SJSA1 (cell line): ENCODE data around the gene PCSK5. TPM values are rescaled to one million over a fixed set of nuclear protein-coding genes. Genes with fewer than 3 reads are reported as not detected.
"Not testable (repeated sequence)": the region's sequence is repeated elsewhere in the genome, so short reads cannot be mapped to it uniquely, and the experiment has no call there.

Experiments
- DNase-seq, 2 experiments: peaks; one replicate each; pipeline ENCODE4 v3.0.0-alpha.2; 2015 to 2020; ENCODE audit warnings: low spot score in 2 of 2, low read depth in 1 of 2
- H3K27ac ChIP-seq: fragments of 250-450 bp; sonication (Bioruptor Pico); 2 replicates; pipeline ENCODE4 v1.5.1; 2020; ENCODE audit warnings: mild to moderate bottlenecking, moderate library complexity
- H3K27me3 ChIP-seq: fragments of 250-450 bp; sonication (Bioruptor Pico); replicated peaks from 2 replicates; pipeline ENCODE4 v1.5.1; 2020; ENCODE audit warnings: mild to moderate bottlenecking, moderate library complexity
- H3K36me3 ChIP-seq: fragments of 250-450 bp; sonication (Bioruptor Pico); 2 replicates; pipeline ENCODE4 v1.5.1; 2020; ENCODE audit warnings: mild to moderate bottlenecking
- H3K4me1 ChIP-seq: fragments of 250-450 bp; sonication (Bioruptor Pico); replicated peaks from 2 replicates; pipeline ENCODE4 v1.6.1; 2021; ENCODE audit warnings: mild to moderate bottlenecking
- H3K4me3 ChIP-seq: fragments of 250-450 bp; sonication (Bioruptor Pico); 2 replicates; pipeline ENCODE4 v1.5.1; 2020; ENCODE audit warnings: mild to moderate bottlenecking
- H3K9me3 ChIP-seq: fragments of 250-450 bp; sonication (Bioruptor Pico); replicated peaks from 2 replicates; pipeline ENCODE4 v1.5.1; 2020; ENCODE audit warnings: mild to moderate bottlenecking
- total RNA-seq: library from RNA; depleted of rRNA; stranded (reverse); fragments of >200 nt; shearing (Covaris generic); gene quantifications from 2 replicates; pipeline ENCODE4 v1.2.3, GENCODE V29; 2014

PCSK5 gene
- total RNA-seq, 1 experiment from 2014 or later, result 20.8 TPM

DNA sequence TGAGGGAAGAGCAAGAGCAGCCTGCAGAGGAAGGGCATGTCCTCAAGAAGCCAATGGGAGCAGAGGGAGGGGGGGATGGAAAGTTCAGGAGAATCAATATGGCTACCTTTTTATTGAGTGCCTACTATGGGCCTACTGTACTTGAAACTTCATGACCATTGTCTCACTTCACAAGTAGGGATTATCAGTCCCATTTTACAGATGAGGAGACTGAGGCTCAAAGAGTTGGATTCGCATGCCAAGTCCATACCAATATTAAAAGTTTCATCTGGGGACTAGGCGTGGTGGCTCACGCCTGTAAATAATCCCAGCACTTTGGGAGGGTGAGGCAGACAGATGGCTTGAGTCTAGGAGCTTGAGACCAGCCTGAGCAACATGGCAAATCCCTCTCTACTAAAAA is 463.7 kb downstream of the PCSK5 start:
- no peaks in the 10 kb centered on the region for H3K36me3 ChIP-seq
- H3K27ac ChIP-seq, result no peak overlapping the region
- no peaks in the 10 kb centered on the region for H3K9me3 ChIP-seq
- H3K4me3 ChIP-seq, result no peak overlapping the region
- H3K27me3 ChIP-seq, result no peaks in the 10 kb centered on the region
- DNase-seq, result no peak
- H3K4me1 ChIP-seq, result no peaks in the 10 kb centered on the region

DNA sequence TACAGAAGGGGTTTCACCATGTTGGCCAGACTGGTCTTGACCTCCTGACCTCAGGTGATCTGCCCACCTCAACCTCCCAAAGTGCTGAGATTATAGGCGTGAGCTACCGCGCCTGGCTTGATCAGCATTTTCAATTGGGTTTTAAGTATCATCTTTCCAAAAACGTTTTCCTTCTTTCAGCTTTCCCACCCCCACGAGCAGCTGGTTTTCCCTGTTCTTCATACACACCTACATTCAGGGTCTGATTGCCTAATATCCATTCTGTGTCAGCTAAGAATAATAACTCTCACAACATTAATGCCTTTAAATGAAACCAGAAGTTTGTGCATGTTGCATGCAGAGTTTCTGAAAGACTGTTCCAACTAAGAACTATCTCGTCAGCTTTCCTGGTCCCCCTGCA is 465.4 kb downstream of the PCSK5 start:
- Histone ChIP-seq H3K27me3 (no peaks in the 10 kb centered on the region), H3K27ac (no peak overlapping the region), H3K4me3 (no peak overlapping the region), H3K9me3 (no peaks in the 10 kb centered on the region), H3K4me1 (no peaks in the 10 kb centered on the region), H3K36me3 (no peaks in the 10 kb centered on the region)
- DNase-seq, result no peak

DNA sequence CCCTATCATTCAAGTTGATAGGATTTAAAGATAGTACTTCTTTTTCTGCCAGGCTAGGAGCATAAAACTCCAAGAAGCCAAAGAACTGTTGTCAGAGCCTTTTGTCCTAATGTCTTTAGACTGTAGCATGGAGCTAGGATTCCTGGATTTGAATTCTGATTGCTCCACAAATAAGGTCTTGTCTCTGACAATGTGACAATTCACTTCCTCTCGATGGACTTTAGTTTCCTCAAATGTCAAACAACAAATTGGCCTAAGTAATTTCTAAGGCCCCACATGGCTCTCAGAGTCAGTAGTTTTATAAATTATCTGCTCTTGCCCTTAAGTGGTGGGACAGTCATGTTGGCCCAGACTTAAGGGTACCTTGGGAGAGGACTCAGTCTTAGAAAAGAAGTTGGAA is 467.1 kb downstream of the PCSK5 start:
- H3K4me1 ChIP-seq, result peaks cover 7% of the 10 kb centered on the region
- H3K4me3 ChIP-seq, result no peak overlapping the region
- H3K27me3 ChIP-seq, result no peaks in the 10 kb centered on the region
- no peaks in the 10 kb centered on the region for H3K36me3 ChIP-seq
- no peaks in the 10 kb centered on the region for H3K9me3 ChIP-seq
- no peak for DNase-seq
- H3K27ac ChIP-seq, result no peak overlapping the region

DNA sequence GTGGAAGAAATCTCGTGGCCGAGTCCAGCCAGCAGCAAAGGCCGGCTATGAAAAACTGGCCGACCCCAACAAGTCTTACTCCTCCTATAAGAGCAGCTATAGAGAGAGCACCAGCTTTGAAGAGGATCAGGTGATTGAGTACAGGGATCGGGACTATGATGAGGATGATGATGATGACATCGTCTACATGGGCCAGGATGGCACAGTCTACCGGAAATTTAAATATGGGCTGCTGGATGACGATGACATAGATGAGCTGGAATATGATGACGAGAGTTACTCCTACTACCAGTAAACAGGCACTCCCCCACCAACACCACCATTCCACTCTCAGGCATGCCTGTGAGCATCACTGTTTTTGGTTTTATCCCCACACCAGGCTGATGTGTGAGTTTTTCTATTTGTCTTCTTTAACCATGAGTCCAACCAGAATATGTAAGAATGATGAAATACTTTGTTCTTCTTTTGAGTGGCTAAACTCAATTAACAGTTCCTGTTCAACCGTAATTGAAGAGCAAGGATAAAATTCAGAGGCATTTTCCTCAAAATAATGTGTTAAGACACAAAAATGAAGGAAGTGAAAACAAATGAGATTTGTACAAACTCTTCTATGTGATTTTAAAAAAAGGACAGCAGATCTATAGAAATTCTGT is 468.3 kb downstream of the PCSK5 start:
- Histone ChIP-seq H3K9me3 (no peaks in the 10 kb centered on the region), H3K4me1 (peaks cover 7% of the 10 kb centered on the region), H3K4me3 (no peak overlapping the region), H3K36me3 (no peaks in the 10 kb centered on the region), H3K27me3 (no peaks in the 10 kb centered on the region), H3K27ac (no peak overlapping the region)
- DNase-seq, result no peak

DNA sequence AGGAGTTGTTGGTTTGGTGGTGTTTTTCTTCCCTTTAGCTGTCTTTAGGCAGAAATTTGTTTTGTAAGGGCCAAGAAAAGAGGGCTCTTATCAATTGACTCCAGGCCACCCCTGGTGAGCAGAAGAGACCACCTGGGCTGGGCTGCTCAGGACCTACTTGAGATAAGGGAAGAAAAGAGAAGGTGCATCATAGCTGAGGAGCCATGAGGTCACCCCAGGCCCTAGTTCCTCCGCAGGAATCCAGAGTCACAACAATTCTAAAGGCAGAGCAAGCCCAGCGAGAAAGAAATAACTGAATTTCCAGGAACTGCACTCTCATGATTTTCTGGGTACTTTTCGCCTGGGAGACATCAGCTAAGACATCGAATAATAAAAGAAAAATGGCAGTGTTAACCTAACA is 468.9 kb downstream of the PCSK5 start:
- Histone ChIP-seq H3K27me3 (no peaks in the 10 kb centered on the region), H3K9me3 (no peaks in the 10 kb centered on the region), H3K4me3 (no peak overlapping the region), H3K27ac (no peak overlapping the region), H3K4me1 (peaks cover 8% of the 10 kb centered on the region), H3K36me3 (no peaks in the 10 kb centered on the region)
- no peak for DNase-seq

DNA sequence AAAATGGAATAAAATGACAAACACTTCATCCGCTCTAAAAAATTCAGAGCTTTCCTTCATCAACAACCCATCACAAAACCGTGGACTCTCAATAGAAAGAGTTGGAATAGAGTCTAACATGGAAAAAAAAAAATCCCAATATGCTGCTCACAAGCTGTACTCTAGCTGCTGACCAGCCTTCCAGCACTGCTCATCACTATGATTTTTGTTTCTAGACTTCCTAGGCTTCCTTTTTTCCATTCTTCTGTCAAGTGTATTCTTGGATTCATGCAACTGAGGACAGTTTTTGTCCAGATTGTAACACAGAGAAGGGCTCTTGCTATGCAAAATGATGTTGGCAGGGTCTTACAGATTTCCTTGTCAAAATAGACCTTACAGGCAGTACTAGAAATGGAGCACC is 469.3 kb downstream of the PCSK5 start:
- Histone ChIP-seq H3K27ac (no peak overlapping the region), H3K27me3 (no peaks in the 10 kb centered on the region), H3K4me1 (peaks cover 12% of the 10 kb centered on the region), H3K9me3 (no peaks in the 10 kb centered on the region), H3K36me3 (no peaks in the 10 kb centered on the region), H3K4me3 (no peak overlapping the region)
- no peak for DNase-seq

DNA sequence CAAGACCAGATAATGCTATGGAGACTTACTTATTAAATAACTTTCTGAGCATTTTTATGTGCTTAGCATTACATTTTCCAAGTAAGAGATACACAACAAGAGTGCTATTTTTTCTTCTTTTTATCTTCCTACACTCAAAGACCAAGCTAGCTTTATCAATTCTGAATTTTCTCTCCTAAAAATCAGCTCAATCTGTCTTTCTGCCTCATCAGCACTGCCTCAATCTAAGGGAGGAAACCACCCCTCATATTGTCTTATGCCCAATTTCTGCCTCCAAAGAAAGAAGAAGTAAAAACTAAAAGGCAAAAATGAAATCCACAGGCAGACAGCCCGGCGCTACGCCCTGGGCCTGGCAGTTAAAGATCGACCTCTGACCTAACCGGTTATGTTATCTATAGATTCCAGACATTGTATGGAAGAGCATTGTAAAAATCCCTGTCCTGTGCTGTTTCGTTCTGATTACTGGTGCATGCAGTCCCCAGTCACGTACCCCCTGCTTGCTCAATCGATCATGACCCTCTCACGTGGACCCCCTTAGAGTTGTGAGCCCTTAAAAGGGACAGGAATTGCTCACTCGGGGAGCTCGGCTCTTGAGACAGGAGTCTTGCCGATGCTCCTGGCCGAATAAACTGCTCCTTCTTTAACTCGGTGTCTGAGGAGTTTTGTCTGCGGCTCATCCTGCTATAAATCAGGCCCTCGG is 472.0 kb downstream of the PCSK5 start:
- H3K27me3 ChIP-seq, H3K4me3 ChIP-seq, DNase-seq, H3K36me3 ChIP-seq, H3K9me3 ChIP-seq, H3K27ac ChIP-seq: not testable (repeated sequence)
- H3K4me1 ChIP-seq, result peaks cover 25% of the 10 kb centered on the region

DNA sequence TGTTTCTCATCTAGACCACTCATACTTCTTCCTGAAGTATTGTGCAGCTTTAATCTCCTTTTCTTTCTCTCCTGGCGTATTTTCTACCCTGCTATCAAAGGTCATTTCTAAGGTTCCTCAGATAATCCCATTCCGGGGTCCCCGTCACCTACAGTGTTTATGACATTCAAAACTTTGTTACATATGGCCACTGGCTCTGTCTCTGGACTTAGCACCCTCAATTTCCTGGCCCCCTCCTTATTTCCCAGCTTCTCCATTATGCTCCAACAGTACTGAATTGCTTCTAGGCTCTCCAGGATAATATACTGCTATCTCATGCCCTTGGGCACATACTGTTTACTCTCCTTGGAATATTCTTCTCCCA is 472.5 kb downstream of the PCSK5 start:
- no peak overlapping the region for H3K4me3 ChIP-seq
- no peak overlapping the region for H3K27ac ChIP-seq
- peaks cover 25% of the 10 kb centered on the region for H3K4me1 ChIP-seq
- no peaks in the 10 kb centered on the region for H3K36me3 ChIP-seq
- no peaks in the 10 kb centered on the region for H3K9me3 ChIP-seq
- H3K27me3 ChIP-seq, result no peaks in the 10 kb centered on the region
- no peak for DNase-seq

DNA sequence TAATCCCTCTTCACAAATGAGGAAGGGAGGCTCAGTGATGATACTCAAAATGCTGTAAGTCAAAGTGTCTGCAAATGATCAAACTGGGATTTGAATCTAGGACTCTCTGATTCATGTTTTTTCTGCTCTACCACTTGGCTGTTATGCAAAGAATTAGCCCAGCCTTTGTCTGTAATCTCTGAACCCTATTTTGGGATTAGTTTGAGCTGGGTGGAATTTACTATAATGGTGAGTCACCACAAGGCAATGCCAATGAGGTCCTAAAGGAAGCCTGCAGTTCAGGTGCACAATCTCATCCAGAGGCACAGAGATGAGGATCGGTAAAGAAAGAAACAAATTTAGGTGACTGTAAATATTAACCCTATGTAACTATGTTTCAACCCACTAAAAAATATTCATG is 474.6 kb downstream of the PCSK5 start:
- Histone ChIP-seq H3K27me3 (no peaks in the 10 kb centered on the region), H3K4me3 (no peak overlapping the region), H3K36me3 (no peaks in the 10 kb centered on the region), H3K27ac (no peak overlapping the region), H3K9me3 (no peaks in the 10 kb centered on the region), H3K4me1 (peaks cover 34% of the 10 kb centered on the region)
- peak in 1 of 2 experiments; percentile 54 for DNase-seq

DNA sequence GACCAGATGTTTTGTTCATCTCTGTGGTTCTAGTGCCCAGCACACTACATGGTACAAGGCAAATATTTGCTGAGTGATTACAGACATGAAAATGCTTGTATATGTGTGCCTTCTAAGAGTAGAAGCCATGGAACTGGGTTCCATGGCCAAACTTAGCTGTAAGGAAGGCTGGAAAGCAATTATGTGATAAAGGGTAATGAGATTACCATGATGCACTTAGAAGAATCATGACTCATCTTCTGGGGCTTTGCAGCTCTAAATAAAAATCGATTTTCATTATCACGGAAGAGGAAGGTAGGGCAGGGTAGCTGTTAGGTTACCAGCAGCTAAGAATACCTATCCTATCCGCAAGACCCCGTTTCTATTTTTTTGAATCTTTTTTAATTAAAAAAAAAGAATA is 475.8 kb downstream of the PCSK5 start:
- no peak for DNase-seq
- no peak overlapping the region for H3K27ac ChIP-seq
- H3K4me3 ChIP-seq, result no peak overlapping the region
- H3K4me1 ChIP-seq, result peaks cover 46% of the 10 kb centered on the region
- no peaks in the 10 kb centered on the region for H3K9me3 ChIP-seq
- no peaks in the 10 kb centered on the region for H3K36me3 ChIP-seq
- H3K27me3 ChIP-seq, result no peaks in the 10 kb centered on the region

DNA sequence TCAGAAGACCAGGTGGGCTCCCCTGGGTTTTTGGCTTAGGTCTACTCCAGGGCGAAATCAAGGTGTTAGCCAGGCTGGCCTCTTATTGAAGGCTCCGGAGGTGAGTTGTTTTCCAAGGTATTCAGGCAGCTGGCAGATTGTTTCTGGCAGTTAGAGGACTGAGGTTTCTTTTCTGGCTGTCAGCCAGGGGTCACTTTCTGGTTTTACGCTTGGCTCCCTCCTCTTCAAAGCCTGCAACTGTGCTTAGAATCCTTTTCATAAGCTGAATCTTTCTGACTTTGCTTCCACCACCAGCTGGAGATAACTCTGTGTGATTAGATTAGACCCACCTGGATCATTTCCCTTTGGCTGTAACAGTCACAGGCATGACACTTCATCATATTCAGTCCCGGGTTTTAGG is 479.1 kb downstream of the PCSK5 start:
- no peaks in the 10 kb centered on the region for H3K27me3 ChIP-seq
- H3K4me1 ChIP-seq, result peaks cover 67% of the 10 kb centered on the region
- peak in 1 of 2 experiments; percentile 42 for DNase-seq
- no peak overlapping the region for H3K27ac ChIP-seq
- no peak overlapping the region for H3K4me3 ChIP-seq
- H3K36me3 ChIP-seq, result no peaks in the 10 kb centered on the region
- H3K9me3 ChIP-seq, result no peaks in the 10 kb centered on the region

DNA sequence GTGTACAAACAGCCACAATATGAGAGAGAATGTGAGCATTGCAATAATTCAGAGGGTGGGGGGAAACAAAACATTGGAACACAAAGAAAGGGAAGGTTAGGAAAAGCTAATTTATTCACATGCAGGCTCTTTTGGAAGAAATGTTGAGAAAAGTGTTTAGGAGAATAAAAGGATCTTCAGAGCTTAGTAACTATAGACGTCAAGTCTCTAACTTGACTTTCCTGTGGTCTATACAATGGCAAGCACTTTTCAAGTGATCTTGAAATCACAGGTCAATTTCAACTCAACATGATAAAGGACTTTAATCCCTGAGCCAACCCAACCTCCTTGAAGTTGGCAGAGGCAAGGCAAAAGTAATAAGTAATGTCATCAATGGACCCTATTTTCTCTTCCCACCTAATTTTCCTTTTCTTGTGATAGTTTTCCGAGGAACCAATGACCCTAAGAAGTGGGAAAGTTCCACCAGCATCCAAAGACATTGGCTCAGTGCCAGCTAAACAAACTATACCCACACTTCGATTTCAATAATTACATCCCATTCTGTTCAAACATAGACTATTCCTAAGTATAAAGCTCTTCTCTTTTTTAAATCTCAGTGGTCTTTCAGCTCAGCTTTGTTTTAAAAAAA is 480.0 kb downstream of the PCSK5 start:
- no peak overlapping the region for H3K4me3 ChIP-seq
- H3K36me3 ChIP-seq, result no peaks in the 10 kb centered on the region
- peak overlapping the region; percentile 71 for H3K27ac ChIP-seq
- no peak for DNase-seq
- peaks cover 67% of the 10 kb centered on the region for H3K4me1 ChIP-seq
- H3K9me3 ChIP-seq, result no peaks in the 10 kb centered on the region
- H3K27me3 ChIP-seq, result no peaks in the 10 kb centered on the region

DNA sequence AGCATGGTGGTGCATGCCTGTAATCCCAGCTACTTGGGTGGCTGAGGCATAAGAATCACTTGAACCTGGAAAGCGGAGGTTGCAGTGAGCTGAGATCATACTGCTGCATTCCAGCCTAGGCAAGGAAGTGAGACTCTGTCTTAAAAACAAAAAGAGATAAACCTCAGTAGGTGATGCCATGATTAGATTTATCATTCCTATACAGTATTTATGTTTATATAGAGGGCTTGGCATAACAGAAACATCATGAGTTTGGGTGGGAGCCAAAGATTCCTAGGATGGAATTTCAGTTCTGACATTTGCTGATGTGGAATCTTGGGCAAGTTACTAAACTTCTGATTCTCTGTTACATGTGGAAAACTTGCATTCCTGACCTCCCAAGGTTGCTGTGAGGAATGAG is 481.4 kb downstream of the PCSK5 start:
- Histone ChIP-seq H3K27me3 (no peaks in the 10 kb centered on the region), H3K4me3 (no peak overlapping the region), H3K4me1 (peaks cover 75% of the 10 kb centered on the region), H3K27ac (peak overlapping the region; percentile 96), H3K36me3 (no peaks in the 10 kb centered on the region), H3K9me3 (no peaks in the 10 kb centered on the region)
- peak; percentile 80 to 93 for DNase-seq

DNA sequence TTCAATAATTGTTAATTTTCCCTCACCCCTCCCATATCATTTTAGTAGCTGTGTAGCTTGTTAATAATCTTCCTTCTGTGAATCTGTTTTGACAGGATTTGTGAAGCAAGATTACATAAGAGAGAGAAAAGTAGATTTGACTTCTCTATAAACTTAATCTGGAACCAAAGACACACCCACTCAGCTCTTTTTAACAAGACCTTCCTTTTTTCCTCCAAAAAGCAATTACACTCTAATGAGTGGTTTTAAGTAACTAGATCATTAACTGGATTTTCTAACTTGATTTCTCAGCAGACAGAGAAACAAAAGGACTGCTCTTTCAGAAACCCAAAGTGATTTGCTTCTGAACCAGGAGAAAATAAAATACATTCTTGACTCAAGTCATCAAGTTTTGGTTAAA is 481.9 kb downstream of the PCSK5 start:
- Histone ChIP-seq H3K36me3 (no peaks in the 10 kb centered on the region), H3K4me1 (peaks cover 75% of the 10 kb centered on the region), H3K9me3 (no peaks in the 10 kb centered on the region), H3K4me3 (no peak overlapping the region), H3K27ac (peak overlapping the region; percentile 96), H3K27me3 (no peaks in the 10 kb centered on the region)
- no peak for DNase-seq
